OCI-LY1 (cell line): ENCODE results near the gene TTC24.

Experiments
- H2AFZ ChIP-seq: fragments of 200-600 bp; sonication (generic), shearing (Covaris generic); 2 replicates; pipeline ENCODE4 v1.6.0; 2014; ENCODE audit warnings: antibody characterized with exemption, mild to moderate bottlenecking, low read length
- H3F3A ChIP-seq: fragments of 200-600 bp; sonication (generic), shearing (Covaris generic); 2 replicates; pipeline ENCODE4 v1.6.0; 2014; ENCODE audit warnings: mild to moderate bottlenecking, antibody characterized with exemption, low read length, moderate library complexity; ENCODE audit not compliant: insufficient read depth
- H3K27ac ChIP-seq: fragments of 200-600 bp; sonication (generic); 2 replicates; pipeline ENCODE4 v1.5.1; 2014; ENCODE audit warnings: low read length, mixed run types, mild to moderate bottlenecking, low read depth; ENCODE audit not compliant: poor library complexity, severe bottlenecking
- H3K27me3 ChIP-seq: fragments of 200-600 bp; sonication (generic); 2 replicates; pipeline ENCODE4 v1.6.0; 2014; ENCODE audit warnings: antibody characterized with exemption, mild to moderate bottlenecking, low read length, moderate library complexity; ENCODE audit not compliant: insufficient read depth
- H3K36me3 ChIP-seq: fragments of 200-600 bp; sonication (generic); 2 replicates; pipeline ENCODE4 v1.6.1; 2014; ENCODE audit warnings: mild to moderate bottlenecking, antibody characterized with exemption, low read length, moderate library complexity, mixed read lengths; ENCODE audit not compliant: insufficient read depth
- H3K4me1 ChIP-seq: fragments of 200-600 bp; sonication (generic); 2 replicates; pipeline ENCODE4 v1.5.1; 2014; ENCODE audit warnings: mild to moderate bottlenecking, low read length, moderate library complexity; ENCODE audit not compliant: insufficient read depth, severe bottlenecking
- H3K4me2 ChIP-seq: fragments of 200-600 bp; sonication (generic), shearing (Covaris generic); 2 replicates; pipeline ENCODE4 v1.6.1; 2014; ENCODE audit warnings: low read length
- H3K4me3 ChIP-seq: fragments of 200-600 bp; sonication (generic); 2 replicates; pipeline ENCODE4 v1.5.1; 2014; ENCODE audit warnings: low read length, low read depth, mild to moderate bottlenecking, mixed read lengths; ENCODE audit not compliant: poor library complexity, severe bottlenecking
- H3K79me2 ChIP-seq: fragments of 200-600 bp; shearing (Covaris generic); 2 replicates; pipeline ENCODE4 v1.6.1; 2016; ENCODE audit warnings: mixed run types, low read length, mixed read lengths; ENCODE audit not compliant: insufficient read depth
- H3K9ac ChIP-seq: fragments of 200-600 bp; sonication (generic), shearing (Covaris generic); 2 replicates; pipeline ENCODE4 v1.6.1; 2014; ENCODE audit warnings: mild to moderate bottlenecking, low read length, mixed read lengths
- H3K9me2 ChIP-seq: fragments of 200-600 bp; sonication (generic), shearing (Covaris generic); 2 replicates; pipeline ENCODE4 v1.6.1; 2014; ENCODE audit warnings: low read depth, mild to moderate bottlenecking, low read length, mixed read lengths
- H3K9me3 ChIP-seq: fragments of 200-600 bp; shearing (Covaris generic); 2 replicates; pipeline ENCODE4 v1.6.1; 2014; ENCODE audit warnings: low read length, mixed read lengths
- H4K20me1 ChIP-seq: fragments of 200-600 bp; sonication (generic), shearing (Covaris generic); 2 replicates; pipeline ENCODE4 v1.6.0; 2016; ENCODE audit warnings: mild to moderate bottlenecking, low read length; ENCODE audit not compliant: insufficient read depth
- CTCF ChIP-seq: fragments of 200-600 bp; sonication (generic), shearing (Covaris generic); IDR thresholded peaks from 2 replicates; pipeline ENCODE4 v1.5.1; 2017; ENCODE audit warnings: mild to moderate bottlenecking, antibody characterized with exemption, low read length, moderate library complexity, mixed read lengths
- EZH2 ChIP-seq: fragments of 200-600 bp; sonication (generic), shearing (Covaris generic); IDR thresholded peaks from 2 replicates; pipeline ENCODE4 v1.8.0; 2017; ENCODE audit warnings: borderline replicate concordance, mixed run types, mild to moderate bottlenecking, antibody characterized with exemption, low read length, moderate library complexity, mixed read lengths

TTC24 gene

GRCh38 chr1:156592158-156592909 is 12.8 kb downstream of the TTC24 start:
- TF ChIP-seq EZH2 (no peak), CTCF (no peak)
- Histone ChIP-seq H3K9me3 (no peaks in the 10 kb centered on the region), H3K9ac (peak overlapping the region; percentile 92), H3K36me3 (peaks cover 41% of the 10 kb centered on the region), H4K20me1 (no peaks in the 10 kb centered on the region), H3K4me2 (peak overlapping the region; percentile 94), H3K9me2 (no peaks in the 10 kb centered on the region), H2AFZ (no peak overlapping the region), H3F3A (0 out of 2 replicates have a peak, but pooled peaks cover 4% of the 10 kb centered on the region), H3K27me3 (no peaks in the 10 kb centered on the region), H3K79me2 (no peaks in the 10 kb centered on the region), H3K4me3 (peak overlapping the region; percentile 82), H3K4me1 (peaks cover 24% of the 10 kb centered on the region), H3K27ac (peak overlapping the region; percentile 67)

GRCh38 chr1:156592910-156593660 is 13.6 kb downstream of the TTC24 start:
- H3K27me3 ChIP-seq = no peaks in the 10 kb centered on the region
- H2AFZ ChIP-seq = no peak overlapping the region
- TF ChIP-seq CTCF (no peak), EZH2 (no peak)
- no peaks in the 10 kb centered on the region for H4K20me1 ChIP-seq
- H3F3A ChIP-seq = 0 out of 2 replicates have a peak, but pooled peaks cover 4% of the 10 kb centered on the region
- peak overlapping the region; percentile 94 for H3K4me2 ChIP-seq
- H3K9me2 ChIP-seq = no peaks in the 10 kb centered on the region
- H3K27ac ChIP-seq = peak overlapping the region; percentile 67
- peak overlapping the region; percentile 82 for H3K4me3 ChIP-seq
- H3K4me1 ChIP-seq = peaks cover 24% of the 10 kb centered on the region
- peak overlapping the region; percentile 92; the same call in 1 of the 2 replicates for H3K9ac ChIP-seq
- no peaks in the 10 kb centered on the region for H3K79me2 ChIP-seq
- peaks cover 48% of the 10 kb centered on the region for H3K36me3 ChIP-seq
- H3K9me3 ChIP-seq = no peaks in the 10 kb centered on the region

GRCh38 chr1:156593661-156593989 is 14.1 kb downstream of the TTC24 start:
- no peak overlapping the region for H3K4me3 ChIP-seq
- H2AFZ ChIP-seq = no peak overlapping the region
- no peaks in the 10 kb centered on the region for H4K20me1 ChIP-seq
- H3K36me3 ChIP-seq = peaks cover 54% of the 10 kb centered on the region
- H3K79me2 ChIP-seq = no peaks in the 10 kb centered on the region
- H3K9me3 ChIP-seq = no peaks in the 10 kb centered on the region
- H3K4me2 ChIP-seq = no peak overlapping the region; the same call in 1 of the 2 replicates
- no peaks in the 10 kb centered on the region for H3K27me3 ChIP-seq
- peak overlapping the region; percentile 67 for H3K27ac ChIP-seq
- H3K4me1 ChIP-seq = peaks cover 24% of the 10 kb centered on the region
- no peak overlapping the region; the same call in 1 of the 2 replicates for H3K9ac ChIP-seq
- H3F3A ChIP-seq = 0 out of 2 replicates have a peak, but pooled peaks cover 4% of the 10 kb centered on the region
- H3K9me2 ChIP-seq = no peaks in the 10 kb centered on the region
- TF ChIP-seq CTCF (no peak), EZH2 (no peak)
